IPS-15b (cell line): ENCODE data around the gene EXOC1L.
A peak's percentile ranks its signal among the peaks of the same experiment; 100 is the strongest.

ENCODE experiments used
- H3K27me3 ChIP-seq: one replicate; pipeline ENCODE4 v1.6.1; 2013; ENCODE audit warnings: low read length; ENCODE audit not compliant: control insufficient read depth, insufficient read depth
- H3K36me3 ChIP-seq: one replicate; pipeline ENCODE4 v1.6.1; 2013; ENCODE audit warnings: low read length; ENCODE audit not compliant: control insufficient read depth, insufficient read depth
- H3K4me1 ChIP-seq: one replicate; pipeline ENCODE4 v1.6.1; 2013; ENCODE audit warnings: mild to moderate bottlenecking, low read length; ENCODE audit not compliant: control insufficient read depth, insufficient read depth
- H3K4me3 ChIP-seq: one replicate; pipeline ENCODE4 v1.5.1; 2013; ENCODE audit warnings: low read depth, low read length
- H3K9ac ChIP-seq: one replicate; pipeline ENCODE4 v1.6.1; 2013; ENCODE audit warnings: low read depth, mild to moderate bottlenecking, low read length
- H3K9me3 ChIP-seq: one replicate; pipeline ENCODE4 v1.6.1; 2013; ENCODE audit warnings: mild to moderate bottlenecking, low read length; ENCODE audit not compliant: control insufficient read depth, insufficient read depth

Gene EXOC1L

GRCh38 chr4:55819634-55820033, at the start of gene EXOC1L:
Gene EXOC1L, plus strand, starts transcription at chr4:55819790. Its CDS starts 237 bp downstream, at chr4:55820027.
- Histone ChIP-seq H3K9me3 (no peaks in the 10 kb centered on the region), H3K27me3 (no peaks in the 10 kb centered on the region), H3K4me3 (peak within 1 kb of the TSS; percentile 6), H3K9ac (no peak within 1 kb of the TSS), H3K4me1 (no peaks in the 10 kb centered on the region), H3K36me3 (no peaks in the 10 kb centered on the region)

DNA sequence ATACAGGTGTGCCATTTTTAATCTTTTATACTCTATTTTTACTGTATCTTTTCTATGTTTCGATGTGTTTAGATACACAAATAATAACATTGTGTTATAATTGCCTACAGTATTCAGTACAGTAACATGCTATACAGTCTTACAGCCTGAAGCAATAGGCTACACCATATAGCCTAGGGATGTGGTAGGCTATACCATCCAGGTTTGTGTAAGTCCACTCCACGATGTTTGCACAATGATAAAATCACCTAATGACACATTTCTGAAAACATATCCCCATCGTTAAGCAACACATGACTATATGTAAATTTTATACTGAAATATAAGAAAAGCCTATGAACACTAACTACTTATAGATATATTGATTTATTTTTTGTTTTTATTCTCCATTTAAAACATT, 48.9 kb upstream of the EXOC1L start:
- no peak overlapping the region for H3K4me3 ChIP-seq
- H3K36me3 ChIP-seq, result no peaks in the 10 kb centered on the region
- no peak overlapping the region for H3K9ac ChIP-seq
- peaks cover 11% of the 10 kb centered on the region for H3K4me1 ChIP-seq
- no peaks in the 10 kb centered on the region for H3K27me3 ChIP-seq
- no peaks in the 10 kb centered on the region for H3K9me3 ChIP-seq

DNA sequence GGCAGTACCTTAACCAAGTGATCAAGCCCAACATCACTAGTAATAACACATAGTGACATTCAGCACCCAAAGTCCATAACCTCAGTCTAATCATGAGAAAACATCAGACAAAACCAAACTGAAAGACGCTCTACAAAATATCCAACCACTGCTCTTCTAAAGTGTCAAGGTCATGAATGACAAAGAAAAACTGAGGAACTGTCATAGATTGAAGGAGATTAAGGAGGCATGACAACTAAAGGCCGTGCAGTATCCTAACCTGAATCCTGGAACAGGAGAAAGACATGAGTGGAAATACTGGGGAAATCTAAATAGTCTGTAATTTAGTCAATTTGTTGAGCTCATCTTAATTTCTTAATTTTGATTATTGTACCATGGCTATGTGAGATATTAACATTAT, 38.2 kb upstream of the EXOC1L start:
- Histone ChIP-seq H3K4me3 (no peak overlapping the region), H3K36me3 (no peaks in the 10 kb centered on the region), H3K27me3 (no peaks in the 10 kb centered on the region), H3K9ac (no peak overlapping the region), H3K4me1 (no peaks in the 10 kb centered on the region), H3K9me3 (no peaks in the 10 kb centered on the region)

- H3K27me3 ChIP-seq, result no peaks in the 10 kb centered on the region
- H3K36me3 ChIP-seq, result no peaks in the 10 kb centered on the region
- no peak overlapping the region for H3K9ac ChIP-seq
- H3K9me3 ChIP-seq, result no peaks in the 10 kb centered on the region
- H3K4me1 ChIP-seq, result no peaks in the 10 kb centered on the region
- H3K4me3 ChIP-seq, result no peak overlapping the region
These were observed 37.8 kb upstream of the EXOC1L start for GRCh38 chr4:55781812-55782211.

- Histone ChIP-seq H3K4me1 (no peaks in the 10 kb centered on the region), H3K9me3 (no peaks in the 10 kb centered on the region), H3K9ac (no peak overlapping the region), H3K36me3 (no peaks in the 10 kb centered on the region), H3K27me3 (no peaks in the 10 kb centered on the region), H3K4me3 (no peak overlapping the region)
These were observed 36.0 kb upstream of the EXOC1L start for GRCh38 chr4:55783584-55783983.

DNA sequence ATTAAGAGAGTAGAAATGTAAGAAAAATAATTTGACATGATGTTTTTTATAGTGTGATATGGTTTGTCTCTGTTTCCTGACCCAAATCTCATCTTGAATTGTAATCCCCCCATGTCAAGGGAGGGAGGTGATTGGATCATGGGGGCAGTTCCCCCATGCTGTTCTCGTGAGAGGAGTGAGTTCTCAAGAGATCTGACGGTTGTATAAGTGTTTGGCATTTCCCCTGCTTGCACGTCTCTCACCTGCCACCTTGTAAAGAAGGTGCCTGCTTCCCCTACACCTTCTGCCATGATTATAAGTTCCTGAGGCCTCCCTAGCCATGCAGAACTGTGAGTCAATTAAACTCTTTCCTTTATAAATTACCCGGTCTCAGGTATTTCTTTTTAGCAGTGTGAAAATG, 34.8 kb upstream of the EXOC1L start:
- no peaks in the 10 kb centered on the region for H3K27me3 ChIP-seq
- no peaks in the 10 kb centered on the region for H3K9me3 ChIP-seq
- no peak overlapping the region for H3K4me3 ChIP-seq
- no peaks in the 10 kb centered on the region for H3K36me3 ChIP-seq
- H3K4me1 ChIP-seq, result no peaks in the 10 kb centered on the region
- H3K9ac ChIP-seq, result no peak overlapping the region

DNA sequence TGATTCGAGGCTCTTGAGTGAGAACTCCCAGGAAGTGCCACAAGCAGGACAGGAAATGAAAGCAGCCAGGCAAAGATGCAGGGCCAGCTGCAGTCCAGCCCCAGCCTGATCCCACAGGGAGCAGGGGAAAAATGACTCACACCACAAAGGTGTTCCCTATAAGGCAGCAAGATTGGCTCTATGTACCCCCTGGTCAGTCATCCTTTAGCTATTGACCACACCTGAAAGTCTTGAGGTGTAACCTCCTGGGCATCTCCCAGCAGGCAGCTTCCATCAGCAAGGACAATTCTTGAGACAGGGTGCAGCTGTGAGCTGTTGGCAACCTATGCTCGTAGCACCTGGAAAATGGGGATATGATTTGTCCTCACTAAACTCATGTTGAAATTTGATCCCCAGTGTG, 27.9 kb upstream of the EXOC1L start:
- Histone ChIP-seq H3K9me3 (no peaks in the 10 kb centered on the region), H3K4me1 (no peaks in the 10 kb centered on the region), H3K4me3 (no peak overlapping the region), H3K36me3 (no peaks in the 10 kb centered on the region), H3K9ac (no peak overlapping the region), H3K27me3 (no peaks in the 10 kb centered on the region)

DNA sequence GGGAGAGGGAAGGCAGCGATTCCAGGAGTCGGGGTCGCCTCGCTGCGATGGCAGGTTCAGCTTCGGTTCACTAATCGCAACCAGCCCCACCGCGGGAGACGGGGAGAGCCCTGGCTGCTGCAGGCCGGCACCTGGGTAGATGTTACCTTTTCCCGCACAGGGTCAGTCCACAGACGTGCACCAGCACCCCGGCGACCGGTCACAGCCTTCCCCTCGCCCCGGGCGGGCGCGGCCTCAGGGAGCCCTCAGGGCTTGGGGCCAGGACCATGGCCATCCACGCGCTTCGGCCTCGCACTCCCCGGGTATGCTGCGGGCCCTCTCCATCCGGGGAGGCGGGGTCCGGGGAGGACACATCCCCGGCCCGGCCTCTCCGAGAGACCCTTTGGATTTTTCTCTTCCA, 26.1 kb upstream of the EXOC1L start:
- no peaks in the 10 kb centered on the region for H3K36me3 ChIP-seq
- H3K4me3 ChIP-seq, result no peak overlapping the region
- H3K27me3 ChIP-seq, result no peaks in the 10 kb centered on the region
- no peaks in the 10 kb centered on the region for H3K9me3 ChIP-seq
- no peak overlapping the region for H3K9ac ChIP-seq
- H3K4me1 ChIP-seq, result no peaks in the 10 kb centered on the region

GRCh38 chr4:55794053-55794452, 25.5 kb upstream of the EXOC1L start:
- H3K4me1 ChIP-seq, result no peaks in the 10 kb centered on the region
- no peaks in the 10 kb centered on the region for H3K36me3 ChIP-seq
- no peaks in the 10 kb centered on the region for H3K27me3 ChIP-seq
- no peak overlapping the region for H3K9ac ChIP-seq
- H3K4me3 ChIP-seq, result no peak overlapping the region
- no peaks in the 10 kb centered on the region for H3K9me3 ChIP-seq

DNA sequence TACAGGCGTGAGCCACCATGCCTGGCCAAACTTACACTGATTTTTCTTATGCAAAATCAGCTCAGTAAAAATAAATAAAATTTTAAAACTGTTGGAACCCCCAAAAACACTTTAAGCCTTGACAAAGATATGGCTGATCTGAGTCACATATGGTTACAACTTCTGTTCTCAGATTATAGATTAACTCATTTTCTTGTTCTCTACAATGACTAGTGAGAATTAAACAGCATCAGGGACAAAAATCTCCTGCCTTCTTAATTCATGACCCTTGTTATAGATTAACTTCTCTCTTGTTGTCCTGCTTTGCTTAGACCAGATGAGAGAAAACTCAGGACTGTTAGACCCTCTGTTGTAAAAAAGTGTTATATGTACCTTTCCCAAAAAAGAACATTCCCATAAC, 24.2 kb upstream of the EXOC1L start:
- Histone ChIP-seq H3K27me3 (no peaks in the 10 kb centered on the region), H3K4me1 (no peaks in the 10 kb centered on the region), H3K9ac (no peak overlapping the region), H3K36me3 (no peaks in the 10 kb centered on the region), H3K9me3 (no peaks in the 10 kb centered on the region), H3K4me3 (no peak overlapping the region)

- H3K9me3 ChIP-seq, result no peaks in the 10 kb centered on the region
- H3K36me3 ChIP-seq, result no peaks in the 10 kb centered on the region
- H3K9ac ChIP-seq, result no peak overlapping the region
- no peaks in the 10 kb centered on the region for H3K27me3 ChIP-seq
- no peaks in the 10 kb centered on the region for H3K4me1 ChIP-seq
- H3K4me3 ChIP-seq, result no peak overlapping the region
These were observed 18.1 kb upstream of the EXOC1L start for GRCh38 chr4:55801498-55801897.

DNA sequence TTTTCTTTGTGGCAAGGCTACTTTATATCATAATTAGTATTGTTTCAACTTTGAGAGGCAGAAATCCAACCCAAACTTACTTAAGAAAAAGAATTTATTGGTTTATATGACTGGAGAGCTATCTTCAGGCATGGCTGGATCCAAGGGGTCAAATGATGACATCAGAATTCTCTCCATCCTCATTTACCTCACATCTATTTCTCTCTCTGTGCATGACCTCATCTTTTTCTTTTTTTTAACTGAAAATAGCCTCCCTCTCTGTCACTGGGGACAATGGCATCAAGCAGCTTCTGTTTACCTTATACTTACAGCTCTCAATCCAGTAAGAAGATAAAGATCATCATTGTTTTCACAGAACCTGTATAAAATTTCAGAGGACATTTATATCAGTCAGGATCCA, 12.0 kb upstream of the EXOC1L start:
- Histone ChIP-seq H3K27me3 (no peaks in the 10 kb centered on the region), H3K9ac (no peak overlapping the region), H3K9me3 (no peaks in the 10 kb centered on the region), H3K36me3 (no peaks in the 10 kb centered on the region), H3K4me3 (no peak overlapping the region), H3K4me1 (no peaks in the 10 kb centered on the region)

DNA sequence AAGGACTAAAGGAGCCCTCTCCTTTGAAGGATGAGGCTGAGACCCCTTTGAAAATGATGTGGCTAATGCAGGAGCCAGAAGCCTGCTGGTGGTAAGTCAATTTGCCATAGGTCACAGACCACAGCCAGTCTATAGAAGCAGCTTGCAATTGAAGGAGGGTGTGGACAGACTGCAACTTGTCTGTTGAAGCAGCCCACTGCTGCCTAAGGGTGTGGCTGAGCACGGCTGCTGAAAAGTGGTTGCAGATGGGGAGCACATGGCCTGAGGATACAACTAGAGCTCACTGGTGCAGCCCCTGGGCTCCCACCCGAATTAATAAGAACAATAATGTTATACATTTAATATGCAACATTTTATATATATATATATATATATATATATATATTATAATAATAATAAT, 11.4 kb upstream of the EXOC1L start:
- Histone ChIP-seq H3K9me3 (no peaks in the 10 kb centered on the region), H3K9ac (no peak overlapping the region), H3K4me3 (no peak overlapping the region), H3K4me1 (no peaks in the 10 kb centered on the region), H3K36me3 (no peaks in the 10 kb centered on the region), H3K27me3 (no peaks in the 10 kb centered on the region)
